Vagina (tissue), 2 donors: Measurements from ENCODE around the gene RGL1. TPM values are rescaled to one million over a fixed set of nuclear protein-coding genes. Genes with fewer than 3 reads are reported as not detected.
A peak's percentile ranks its signal among the peaks of the same experiment; 100 is the strongest.

Experiments
- DNase-seq, 2 donors: peaks; one replicate each; pipeline ENCODE4 v3.0.0-alpha.2; 2017; ENCODE audit errors: extremely low spot score in 2 of 2
- H3K27ac ChIP-seq: fragments of 200-600 bp; sonication (generic); one replicate; pipeline ENCODE4 v1.5.1; 2019
- H3K27me3 ChIP-seq: fragments of 200-600 bp; sonication (generic); one replicate; pipeline ENCODE4 v1.5.1; 2019
- H3K36me3 ChIP-seq, 2 donors: fragments of 200-600 bp; sonication (generic); one replicate each; pipeline ENCODE4 v1.5.1; 2017 to 2019
- H3K4me1 ChIP-seq: fragments of 200-600 bp; sonication (generic); one replicate; pipeline ENCODE4 v1.5.1; 2019
- H3K4me3 ChIP-seq, 2 donors: fragments of 200-600 bp; sonication (generic); 1 replicate in 1 of 2; 2 replicates in 1 of 2; pipeline ENCODE4 v1.5.1; 2016 to 2019
- H3K9me3 ChIP-seq: fragments of 200-600 bp; sonication (generic); one replicate; pipeline ENCODE4 v1.5.1; 2019
- CTCF ChIP-seq, 3 experiments: fragments of 450-650 bp in 2 of 3; fragments of 200-600 bp in 1 of 3; sonication (generic) in 1 of 3; IDR thresholded peaks; one replicate each; pipeline ENCODE4 v1.5.1; 2017 to 2019; ENCODE audit warnings: antibody characterized with exemption in 3 of 3, mild to moderate bottlenecking in 2 of 3, moderate library complexity in 2 of 3
- POLR2A ChIP-seq, 2 donors: fragments of 450-650 bp; IDR thresholded peaks; one replicate each; pipeline ENCODE4 v1.6.1; 2017; ENCODE audit warnings: antibody characterized with exemption in 2 of 2, mild to moderate bottlenecking in 2 of 2, moderate library complexity in 2 of 2
- POLR2AphosphoS5 ChIP-seq, 2 donors: sonication (generic); formaldehyde crosslinking; IDR thresholded peaks; one replicate each; pipeline ENCODE4 v1.9.0; 2017; ENCODE audit warnings: antibody characterized with exemption in 2 of 2, mild to moderate bottlenecking in 2 of 2, low read depth in 1 of 2; ENCODE audit not compliant: insufficient read depth in 1 of 2
- intact Hi-C: fragments of 100-400 bp; cut with DNase I; formaldehyde crosslinking; loops from one replicate; pipeline ENCODE4 v1.15.1; 2023
- total RNA-seq: library from RNA; depleted of rRNA; stranded (reverse); fragments of >200 nt; gene quantifications from one replicate; pipeline ENCODE4 v1.2.3, GENCODE V29; 2016

The RGL1 gene
- total RNA-seq, 1 donor from 2014 or later, result 23.1 TPM

DNA sequence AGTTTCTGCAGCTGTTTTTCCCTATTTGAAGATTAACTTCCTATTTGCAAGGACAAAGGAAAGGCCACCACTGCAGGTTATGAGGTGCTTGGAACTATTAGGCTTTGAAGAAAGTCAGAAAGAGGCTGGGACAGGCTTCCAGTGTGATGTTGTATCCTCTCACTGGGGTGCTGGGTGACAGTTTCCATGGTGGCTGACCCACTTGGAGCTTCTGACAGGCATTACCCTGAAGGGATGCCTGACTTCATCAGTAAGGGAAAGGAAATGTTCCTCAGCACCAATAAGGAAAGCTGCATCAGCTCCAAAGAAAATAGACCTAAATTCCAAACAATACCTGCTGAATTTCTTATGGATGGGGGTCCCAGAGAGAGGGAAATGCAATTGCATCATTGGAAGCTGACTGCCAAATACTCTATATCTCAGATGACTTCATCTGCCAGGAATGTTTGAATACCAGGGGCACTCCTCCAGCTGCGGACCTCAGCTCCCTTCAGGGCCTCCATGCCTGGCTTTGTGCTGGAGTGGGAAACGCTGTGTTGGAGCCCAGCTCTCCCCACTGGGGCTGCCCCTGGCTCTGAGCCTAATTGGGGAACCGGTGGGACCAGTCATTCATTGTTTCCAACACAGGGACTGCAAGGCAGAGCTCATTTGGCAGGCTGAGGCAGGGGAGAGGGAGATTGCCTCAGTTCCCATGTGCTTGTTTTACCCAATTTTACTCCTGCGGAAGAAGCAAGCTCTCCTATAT lies 76.6 kb downstream of the RGL1 start:
- DNase-seq, result no peak
- Histone ChIP-seq H3K4me1 (peaks cover 40% of the 10 kb centered on the region), H3K27ac (peak overlapping the region; percentile 6), H3K27me3 (no peaks in the 10 kb centered on the region), H3K9me3 (no peaks in the 10 kb centered on the region), H3K4me3 (no peak overlapping the region), H3K36me3 (peaks cover 0 to 17% of the 10 kb centered on the region in 2 donors)
- TF ChIP-seq POLR2A (IDR thresholded peaks at IDR 0.05) (no peak), POLR2AphosphoS5 (IDR thresholded peaks at IDR 0.05; ENCODE audit: insufficient read depth in 1 of 2, low read depth in 1 of 2) (no peak), CTCF (IDR thresholded peaks at IDR 0.05) (no peak)
- intact Hi-C loops, result no loop called here

DNA sequence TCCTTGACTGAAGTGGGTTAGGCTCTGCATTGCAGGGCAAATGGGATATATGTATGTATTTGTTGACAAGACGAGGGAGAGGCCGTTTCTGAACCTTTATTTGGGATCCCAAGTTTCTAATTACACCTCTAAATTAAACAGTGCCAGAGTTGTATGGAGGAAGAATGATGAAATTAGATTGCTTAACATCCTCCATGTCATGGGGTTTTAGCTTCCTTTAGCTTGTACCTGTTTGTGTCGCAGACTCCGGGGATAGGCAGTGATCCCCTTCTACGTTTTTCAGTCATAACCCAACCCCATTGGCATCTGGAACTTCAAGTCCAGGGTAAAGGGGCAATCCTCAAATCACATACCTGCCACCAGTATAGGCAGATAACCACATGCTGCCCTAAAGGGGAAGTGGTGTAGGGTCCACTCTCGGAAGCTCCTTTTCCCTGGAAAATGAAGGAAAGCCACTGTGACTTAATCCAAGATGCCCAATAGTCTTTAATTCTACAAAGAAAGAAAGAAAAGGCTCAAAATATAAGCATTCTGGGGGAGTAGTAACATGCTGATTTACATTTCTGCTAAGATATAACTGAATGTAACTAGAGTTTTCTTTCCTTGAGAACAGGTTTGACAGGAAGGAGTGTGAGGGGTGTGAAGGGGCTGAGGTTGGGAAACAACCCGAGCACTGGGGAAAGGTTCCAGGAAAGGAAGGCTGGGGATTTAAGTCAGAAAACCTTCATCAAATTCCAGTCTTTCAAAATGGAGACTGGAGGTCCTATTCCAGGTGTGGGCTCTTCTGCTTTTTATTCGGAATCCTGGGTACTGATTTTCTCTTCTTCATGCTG lies 77.6 kb downstream of the RGL1 start:
- intact Hi-C loops, result no loop called here
- TF ChIP-seq POLR2A (IDR thresholded peaks at IDR 0.05) (no peak), POLR2AphosphoS5 (IDR thresholded peaks at IDR 0.05; ENCODE audit: insufficient read depth in 1 of 2, low read depth in 1 of 2) (no peak), CTCF (IDR thresholded peaks at IDR 0.05) (no peak)
- Histone ChIP-seq H3K36me3 (peaks cover 0 to 17% of the 10 kb centered on the region in 2 donors), H3K4me3 (no peak overlapping the region), H3K27ac (peak overlapping the region; percentile 6), H3K9me3 (no peaks in the 10 kb centered on the region), H3K4me1 (peaks cover 35% of the 10 kb centered on the region), H3K27me3 (no peaks in the 10 kb centered on the region)
- DNase-seq, result no peak

DNA sequence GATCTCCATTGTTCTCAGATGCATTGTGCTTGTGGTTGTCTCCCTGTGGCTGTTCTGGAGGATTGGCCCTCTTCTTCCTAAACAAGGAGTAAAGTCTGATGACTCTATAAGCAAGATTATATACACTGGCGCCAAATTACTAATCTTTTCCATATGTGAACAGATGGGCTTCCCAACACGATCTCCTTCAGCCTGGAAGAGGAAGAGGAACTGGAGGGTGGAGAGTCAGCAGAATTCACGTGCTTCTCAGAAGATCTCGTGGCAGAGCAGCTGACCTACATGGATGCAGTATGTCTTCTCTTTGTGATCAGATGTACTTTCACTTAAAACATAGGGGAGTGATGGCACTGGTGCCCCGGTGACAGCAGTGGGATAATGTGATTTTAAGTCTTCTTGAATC lies 78.7 kb downstream of the RGL1 start:
- H3K9me3 ChIP-seq, result no peaks in the 10 kb centered on the region
- TF ChIP-seq POLR2A (IDR thresholded peaks at IDR 0.05) (no peak), CTCF (IDR thresholded peaks at IDR 0.05) (no peak), POLR2AphosphoS5 (IDR thresholded peaks at IDR 0.05; ENCODE audit: insufficient read depth in 1 of 2, low read depth in 1 of 2) (no peak)
- no peak overlapping the region for H3K27ac ChIP-seq
- no peaks in the 10 kb centered on the region for H3K27me3 ChIP-seq
- H3K4me1 ChIP-seq, result peaks cover 41% of the 10 kb centered on the region
- no peak overlapping the region for H3K4me3 ChIP-seq
- intact Hi-C loops, result no loop called here
- H3K36me3 ChIP-seq, result peaks cover 0 to 17% of the 10 kb centered on the region in 2 donors
- no peak for DNase-seq

GRCh38 chr1:183884526-183884925 lies 79.6 kb downstream of the RGL1 start:
- DNase-seq, result no peak
- Histone ChIP-seq H3K9me3 (no peaks in the 10 kb centered on the region), H3K27me3 (no peaks in the 10 kb centered on the region), H3K4me1 (peaks cover 49% of the 10 kb centered on the region), H3K36me3 (peaks cover 0 to 17% of the 10 kb centered on the region in 2 donors), H3K27ac (no peak overlapping the region), H3K4me3 (no peak overlapping the region)
- intact Hi-C loops, result no loop called here
- TF ChIP-seq CTCF (IDR thresholded peaks at IDR 0.05) (no peak), POLR2AphosphoS5 (IDR thresholded peaks at IDR 0.05; ENCODE audit: insufficient read depth in 1 of 2, low read depth in 1 of 2) (no peak), POLR2A (IDR thresholded peaks at IDR 0.05) (no peak)
